T47D (cell line): Measurements from ENCODE around the gene LGMN.

Experiments used
- DNase-seq, 2 experiments: peaks; one replicate each; pipeline versions ENCODE4 v3.0.0 to v3.0.0-alpha.2; 2011 to 2012; ENCODE audit warnings: low read depth in 1 of 2, low spot score in 1 of 2
- JUND ChIP-seq: IDR thresholded peaks from 2 replicates; pipeline ENCODE4 v1.6.1; 2012; ENCODE audit warnings: low read depth
- in situ Hi-C: cut with HindIII; loops from 2 replicates; pipeline ENCODE4 v1.10.0; 2016; ENCODE audit warnings: low sequenced_read_pairs, low pct_unique_long_range_greater_than_20kb

Gene LGMN

DNA sequence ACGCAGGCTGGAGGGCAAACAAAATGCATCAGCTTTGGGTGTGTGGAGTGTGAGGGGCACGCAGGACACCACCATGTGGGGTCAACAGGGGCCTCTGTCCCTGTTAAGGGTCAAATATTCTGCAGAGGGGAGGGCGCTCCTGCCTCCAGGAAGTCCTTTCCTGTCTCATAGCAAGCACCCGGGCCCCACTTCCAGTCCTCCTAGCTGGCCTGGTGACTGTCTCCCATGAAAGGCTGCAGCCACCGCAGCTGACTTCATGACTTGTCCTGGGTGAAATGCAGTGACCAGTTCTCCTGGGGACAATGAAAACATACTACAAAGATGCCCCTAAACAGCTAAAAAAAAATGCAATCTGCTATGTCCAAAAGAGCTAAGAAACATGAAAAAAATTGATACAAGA lies 53.6 kb downstream of the LGMN start:
- TF ChIP-seq JUND = no peak
- no peak for DNase-seq
- in situ Hi-C loops = no loop called here

DNA sequence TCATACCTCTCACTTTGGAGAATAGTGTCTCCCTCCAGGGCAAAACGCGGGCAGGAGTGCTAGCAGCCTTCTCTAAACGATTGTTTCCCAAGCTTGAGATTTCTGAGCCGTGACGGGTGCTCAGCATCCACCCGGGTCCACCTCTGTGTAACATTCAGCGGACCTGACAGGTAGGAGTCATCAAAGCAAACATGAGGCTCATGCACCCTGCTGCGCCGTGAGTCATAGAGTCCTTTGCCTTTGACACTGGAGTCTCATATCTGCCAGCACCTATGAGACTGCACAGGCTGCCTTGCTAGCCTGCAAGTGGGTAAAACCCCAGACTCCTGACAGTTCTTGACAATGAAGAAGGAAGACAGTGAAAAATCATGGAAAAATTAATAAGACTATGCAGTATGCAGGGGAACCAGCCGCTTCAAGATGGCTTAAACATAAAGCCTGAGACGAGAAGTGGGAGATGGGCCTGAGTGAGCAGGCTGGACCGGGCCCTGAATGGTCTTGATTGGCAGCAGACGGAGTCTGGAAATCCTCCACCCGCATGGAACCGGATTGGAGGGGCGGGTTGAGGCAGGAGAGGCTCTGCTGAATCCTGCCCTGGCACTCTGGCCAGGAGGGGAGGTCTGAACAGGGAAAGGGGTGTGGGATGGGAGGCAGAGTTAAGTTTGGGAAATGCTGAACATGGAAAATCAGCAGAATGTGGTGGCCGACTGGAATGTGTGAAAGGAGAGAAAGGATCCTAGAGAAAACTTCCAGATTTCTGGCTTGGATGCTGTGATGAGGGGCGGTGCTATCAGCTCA lies 54.2 kb downstream of the LGMN start:
- TF ChIP-seq JUND = no peak
- in situ Hi-C loops = no loop called here
- DNase-seq = peak in 1 of 2 experiments; percentile 22

DNA sequence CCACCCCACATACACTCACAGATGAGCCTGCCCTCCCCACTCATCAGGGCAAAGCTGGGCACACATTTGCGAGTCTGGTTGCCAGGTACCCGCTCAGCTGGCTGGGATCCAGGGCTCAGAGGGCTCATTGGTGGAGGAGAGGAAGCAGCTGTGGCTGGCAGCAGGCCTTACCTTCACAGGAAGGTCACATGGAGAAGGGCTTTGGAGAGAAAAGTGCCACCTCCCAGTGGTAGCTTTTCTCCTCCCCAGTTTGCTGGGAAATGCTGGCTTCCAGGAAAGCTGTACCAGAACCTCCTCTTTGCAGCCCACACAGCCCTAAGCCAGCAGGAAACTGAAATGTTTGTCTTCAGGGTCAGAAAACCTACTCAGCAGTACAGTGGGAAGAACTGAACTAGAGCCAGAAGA lies 55.6 kb downstream of the LGMN start:
- TF ChIP-seq JUND = no peak
- peak in 1 of 2 experiments; percentile 40 for DNase-seq
- in situ Hi-C loops = no loop called here

DNA sequence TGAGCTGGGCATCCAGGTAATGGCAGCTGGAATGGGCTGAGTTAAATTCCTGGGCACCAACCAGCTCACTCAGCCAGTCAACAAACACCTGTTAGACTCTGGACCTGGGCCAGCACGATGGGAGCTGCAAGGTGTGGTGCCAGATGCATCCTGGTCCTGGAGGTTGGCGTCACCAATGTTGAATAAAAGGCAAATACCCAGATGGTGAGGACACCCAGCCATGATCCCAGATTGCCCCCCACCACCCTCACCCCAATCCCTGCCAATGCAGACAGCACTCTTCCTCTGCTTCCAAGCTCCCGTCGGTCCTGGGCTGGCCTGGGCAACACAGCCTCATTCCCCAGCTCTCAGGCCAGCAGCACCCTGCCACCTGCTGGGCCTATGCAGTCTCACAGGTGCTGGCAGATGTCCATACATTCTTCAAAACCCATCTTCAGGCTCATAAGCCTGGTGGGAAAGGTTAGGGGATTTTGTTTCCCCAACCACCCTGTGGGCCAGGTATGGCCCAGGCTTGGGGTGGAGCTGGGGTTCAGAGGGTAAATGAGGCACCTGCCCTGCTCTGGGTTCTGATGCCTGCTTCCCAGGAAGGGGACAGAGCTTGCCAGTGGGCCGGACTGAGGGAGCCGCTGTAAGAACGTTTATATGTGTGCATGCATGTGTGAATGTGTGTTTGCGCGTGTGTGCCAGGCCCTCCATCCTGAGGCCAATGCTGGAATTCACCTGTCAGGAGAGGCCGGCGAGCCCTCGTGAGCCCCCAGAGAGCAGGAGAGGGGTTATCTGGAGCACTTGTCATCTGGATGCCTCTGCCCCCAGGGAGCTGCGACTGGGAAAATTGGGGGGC lies 58.0 kb downstream of the LGMN start:
- TF ChIP-seq JUND = no peak
- in situ Hi-C loops = no loop called here
- DNase-seq = peak; percentile 89 to 94

DNA sequence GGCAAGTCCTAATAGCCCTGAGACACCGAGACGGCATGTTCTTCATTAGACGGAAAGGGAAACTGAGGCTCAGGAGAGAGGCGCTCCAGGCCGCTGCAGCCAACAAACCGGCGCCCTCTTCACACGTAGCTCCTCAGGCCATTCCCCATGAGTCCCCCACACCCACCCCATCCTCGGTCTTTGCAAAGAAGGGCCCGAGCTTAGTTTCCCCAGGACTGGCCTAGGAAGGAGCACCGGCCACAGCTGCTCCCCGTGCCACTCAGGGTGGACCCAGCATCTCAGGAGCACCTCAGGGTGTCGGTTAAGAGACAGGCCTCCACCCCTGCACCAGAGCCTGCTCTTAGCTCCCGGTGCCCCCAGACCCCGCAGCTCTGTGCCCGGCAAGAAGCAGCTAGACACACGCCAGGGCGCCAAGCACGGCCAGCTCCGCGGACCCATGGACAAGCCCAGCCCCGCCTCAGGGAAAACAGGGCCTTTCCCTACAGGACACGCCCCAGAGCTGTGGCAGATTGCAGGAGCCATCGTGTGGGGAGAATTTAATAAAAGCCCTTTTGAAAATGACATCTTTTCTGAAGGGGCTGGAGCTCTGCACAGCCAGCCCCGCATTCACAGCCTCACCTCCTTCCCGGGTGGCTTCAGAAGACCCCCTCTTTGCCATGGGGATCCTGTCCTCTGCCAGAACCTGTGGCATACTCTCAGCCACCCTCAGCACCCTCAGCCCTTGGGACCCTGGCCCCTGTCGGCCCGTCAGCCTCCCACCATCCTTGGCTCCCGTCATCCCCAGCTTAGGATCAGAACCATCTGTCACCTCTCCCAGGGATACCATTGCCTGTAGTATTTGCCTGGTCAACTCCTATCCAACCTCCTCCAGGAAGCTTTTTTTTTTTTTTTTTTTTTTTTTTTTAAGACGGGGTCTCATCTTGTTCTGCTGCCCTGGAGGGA lies 59.7 kb downstream of the LGMN start:
- DNase-seq = no peak
- no peak for TF ChIP-seq JUND
- in situ Hi-C loops = no loop called here

DNA sequence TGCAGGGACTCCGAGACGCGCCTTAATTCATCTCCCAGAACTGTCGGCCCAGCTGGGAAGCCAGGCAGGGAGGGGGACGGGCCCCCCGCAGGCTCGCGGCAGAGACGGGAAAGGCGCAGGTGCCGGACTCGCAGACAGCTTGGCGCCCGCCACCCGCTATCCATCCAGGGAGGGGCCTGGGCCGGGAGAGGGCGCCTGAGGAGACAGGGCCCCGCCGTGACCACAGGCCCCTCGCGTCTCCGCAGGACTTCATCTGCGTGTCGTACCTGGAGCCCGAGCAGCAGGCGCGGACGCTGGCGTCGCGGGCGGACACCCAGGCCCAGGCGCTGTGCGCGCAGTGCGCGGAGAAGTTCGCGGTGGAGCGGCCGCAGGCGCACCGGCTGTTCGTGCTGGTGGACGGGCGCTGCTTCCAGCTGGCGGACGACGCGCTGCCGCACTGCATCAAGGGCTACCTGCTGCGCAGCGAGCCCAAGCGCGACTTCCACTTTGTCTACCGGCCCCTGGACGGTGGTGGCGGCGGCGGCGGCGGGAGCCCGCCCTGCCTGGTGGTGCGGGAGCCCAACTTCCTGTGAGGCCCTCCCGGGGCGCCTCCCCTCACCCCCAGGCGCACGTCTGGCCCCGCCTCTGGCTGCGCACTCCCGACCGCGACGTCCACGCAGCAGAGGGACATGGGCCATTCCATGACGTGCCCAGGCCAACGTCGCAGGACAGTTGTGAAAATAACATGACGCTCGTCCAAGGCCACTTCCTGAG lies 60.6 kb downstream of the LGMN start:
- no peak for TF ChIP-seq JUND
- no peak for DNase-seq
- in situ Hi-C loops = no loop called here

DNA sequence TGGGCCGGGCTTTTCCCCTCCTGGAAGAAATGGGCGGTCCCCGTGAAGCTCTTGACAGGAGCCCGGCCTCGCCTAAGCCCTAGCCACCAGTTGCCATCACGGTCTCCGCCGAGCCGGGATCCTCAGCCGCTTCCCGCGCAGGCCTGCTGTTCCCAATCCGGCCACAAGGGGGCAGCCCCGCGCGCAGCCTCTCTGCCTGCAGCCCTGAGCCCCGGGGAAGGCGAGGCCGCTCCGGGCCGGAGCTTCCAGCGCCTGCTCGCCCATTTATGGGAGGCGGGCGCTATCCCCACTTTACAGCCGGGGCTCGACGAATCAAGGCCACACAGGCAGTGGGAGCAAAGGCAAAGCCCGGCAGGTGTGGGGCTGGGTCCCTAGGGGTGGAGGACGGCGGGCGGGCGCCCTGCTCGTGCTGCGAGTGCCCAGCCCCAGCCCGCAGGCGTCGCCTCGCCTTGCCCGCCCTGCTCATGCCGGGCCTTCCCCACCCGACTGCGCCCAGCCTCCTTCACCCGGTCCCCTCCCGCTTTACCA lies 61.5 kb downstream of the LGMN start:
- no peak for TF ChIP-seq JUND
- in situ Hi-C loops = no loop called here

DNA sequence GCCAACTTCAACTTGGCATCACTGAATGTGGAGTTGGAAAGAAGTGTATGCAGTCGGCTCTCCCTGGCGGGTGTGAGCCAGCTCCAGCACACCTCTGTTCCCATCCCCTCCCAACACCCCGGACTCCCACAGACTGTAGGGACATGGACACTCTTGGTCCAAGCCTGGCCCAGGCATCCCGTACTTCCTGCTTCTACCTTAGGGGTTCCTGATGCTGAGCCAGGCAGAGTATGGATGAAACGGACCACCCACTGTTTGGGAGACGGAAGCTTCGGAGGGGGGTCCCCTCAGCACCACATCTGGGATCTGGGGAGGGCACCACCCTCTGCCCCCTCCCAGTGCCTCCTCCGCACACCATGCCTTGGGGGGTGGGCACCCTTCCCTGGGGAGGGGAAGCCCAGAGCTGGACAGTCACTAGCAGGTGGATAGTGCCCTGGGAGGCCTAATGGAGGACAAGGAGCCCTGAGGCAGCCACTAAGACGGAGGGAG lies 62.0 kb downstream of the LGMN start:
- no peak for TF ChIP-seq JUND
- DNase-seq = no peak
- in situ Hi-C loops = no loop called here

More for the DNA sequence above, 61.5 kb downstream of the LGMN start:
- peak; percentile 74 to 96 for DNase-seq

DNA sequence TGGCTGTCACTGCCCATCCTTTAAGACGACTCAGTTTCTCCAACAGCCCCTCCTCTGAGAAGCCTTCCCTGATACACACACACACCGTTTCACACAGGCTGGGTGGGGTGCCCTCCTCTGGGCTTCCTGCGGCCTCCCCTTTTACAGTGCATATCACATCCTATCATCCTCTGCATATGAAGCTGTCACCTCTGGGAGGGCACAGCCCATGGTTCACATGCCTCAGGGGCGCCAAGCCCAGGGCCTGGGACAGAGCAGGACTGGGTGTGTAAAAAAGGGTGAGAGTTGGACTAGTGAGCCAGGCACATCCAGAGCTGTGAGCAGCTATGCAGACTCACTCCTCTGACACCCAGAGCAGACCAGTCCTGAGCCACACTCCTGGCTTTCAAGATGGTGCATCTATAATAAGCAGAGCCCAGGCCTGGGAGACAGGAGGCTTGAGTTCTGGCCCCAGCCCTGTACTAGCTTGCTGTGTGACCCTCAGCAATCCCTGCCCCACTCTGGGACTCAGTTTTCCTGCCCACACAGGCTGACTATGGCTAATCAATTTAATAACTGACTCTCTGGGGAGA lies 62.6 kb downstream of the LGMN start:
- no peak for TF ChIP-seq JUND
- in situ Hi-C loops = no loop called here
- no peak for DNase-seq

DNA sequence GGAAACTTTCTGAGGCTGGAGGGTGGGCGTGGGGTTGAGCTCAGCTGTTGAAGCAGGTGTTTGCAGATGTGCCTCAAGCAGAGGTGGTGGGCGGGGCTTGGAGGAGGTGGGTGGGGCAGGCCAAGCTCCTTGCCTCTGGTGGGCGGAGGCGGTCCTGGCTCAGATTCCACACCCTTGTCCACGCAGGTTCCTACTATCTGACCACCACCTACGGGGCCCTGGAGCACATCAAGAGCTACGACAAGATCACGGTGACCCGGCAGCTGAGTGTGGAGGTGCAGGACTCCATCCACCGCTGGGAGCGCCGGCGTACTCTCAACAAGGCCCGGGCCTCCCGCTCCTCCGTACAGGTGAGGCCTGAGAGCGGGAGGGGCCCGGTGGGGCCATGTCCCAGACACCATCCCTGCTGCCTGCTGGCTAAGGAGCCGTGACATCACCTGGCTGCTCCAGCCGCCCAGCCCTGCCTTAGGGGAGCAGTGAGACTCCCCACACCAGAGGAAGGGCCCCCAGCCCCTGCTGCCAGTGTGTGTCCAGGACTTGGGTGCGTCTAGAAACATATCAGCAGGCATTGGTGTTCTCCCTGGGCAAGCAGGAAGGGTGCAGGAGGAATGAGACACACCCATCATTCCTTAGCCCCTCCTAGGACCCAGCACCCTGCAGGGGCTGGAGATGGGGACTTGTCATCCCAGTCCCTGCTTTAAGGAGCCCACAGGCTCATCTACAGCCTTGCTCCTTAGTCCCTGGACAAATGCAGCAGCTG lies 63.4 kb downstream of the LGMN start:
- no peak for TF ChIP-seq JUND
- in situ Hi-C loops = no loop called here
- no peak for DNase-seq
